Stimulated activated CD8-positive, alpha-beta memory T cell treated with anti-CD3 and anti-CD28 coated beads, Interleukin-12 subunit alpha, Interleukin-12 subunit beta, amount 100 ng/mL, for 24 hours (primary cell): ENCODE data around the gene BAZ2A.
"Not testable (repeated sequence)": the region's sequence is repeated elsewhere in the genome, so short reads cannot be mapped to it uniquely, and the experiment has no call there.

ENCODE experiments used
- DNase-seq: peaks from one replicate; pipeline ENCODE4 v3.0.0-alpha.2; 2020; ENCODE audit errors: extremely low read depth

BAZ2A gene

DNA sequence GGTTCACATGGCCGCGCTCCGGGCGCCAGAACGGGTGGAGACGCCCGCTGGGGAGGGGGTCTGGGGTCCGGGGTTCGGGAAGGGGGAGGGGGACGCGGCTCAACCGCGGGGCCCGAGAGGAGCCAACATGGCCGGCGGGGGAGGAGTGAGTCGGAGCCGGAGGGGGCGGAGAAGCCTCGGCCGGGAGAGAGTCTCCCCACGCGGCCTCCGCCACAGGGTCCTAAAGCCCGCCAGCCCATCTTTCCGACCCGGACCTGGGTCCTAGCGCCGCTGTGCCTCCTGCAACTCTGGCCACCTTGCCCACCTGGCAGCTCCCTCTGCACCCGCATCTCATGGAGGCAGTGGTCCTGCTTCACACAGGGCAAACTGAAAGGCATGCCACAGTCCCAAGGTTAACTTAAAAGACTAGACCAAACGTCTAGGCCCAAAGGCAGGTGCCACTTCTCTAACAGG lies at the start of gene BAZ2A:
Gene BAZ2A (minus strand): TSS at position 147 of the 453 bp plus-strand sequence. CDS start 12,796 bp downstream, outside the sequence.
- peak; percentile 78 for DNase-seq

GRCh38 chr12:56678852-56679251 lies 48.7 kb upstream of the BAZ2A start:
- DNase-seq: no peak

DNA sequence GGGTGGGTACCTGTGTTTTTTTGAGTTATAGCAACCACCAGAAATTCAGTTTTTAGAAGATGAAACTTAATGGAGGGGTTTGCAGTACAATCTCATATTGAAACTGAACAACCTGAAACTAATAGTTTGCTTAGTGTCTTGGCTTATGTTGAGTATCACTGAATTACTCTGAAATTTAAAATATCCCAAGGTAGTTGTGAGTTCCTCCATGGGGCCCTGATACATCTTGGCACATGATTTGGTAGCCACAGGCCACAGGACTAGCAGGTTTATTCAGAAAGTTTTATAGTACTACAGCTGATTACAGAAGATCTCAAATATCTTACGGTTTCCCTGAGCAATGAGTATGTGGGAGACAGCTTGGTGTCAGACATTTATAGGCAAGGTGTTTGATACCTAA lies 47.6 kb upstream of the BAZ2A start:
- DNase-seq: no peak

- DNase-seq: no peak
Observed at GRCh38 chr12:56676851-56677580, 46.9 kb upstream of the BAZ2A start.

DNA sequence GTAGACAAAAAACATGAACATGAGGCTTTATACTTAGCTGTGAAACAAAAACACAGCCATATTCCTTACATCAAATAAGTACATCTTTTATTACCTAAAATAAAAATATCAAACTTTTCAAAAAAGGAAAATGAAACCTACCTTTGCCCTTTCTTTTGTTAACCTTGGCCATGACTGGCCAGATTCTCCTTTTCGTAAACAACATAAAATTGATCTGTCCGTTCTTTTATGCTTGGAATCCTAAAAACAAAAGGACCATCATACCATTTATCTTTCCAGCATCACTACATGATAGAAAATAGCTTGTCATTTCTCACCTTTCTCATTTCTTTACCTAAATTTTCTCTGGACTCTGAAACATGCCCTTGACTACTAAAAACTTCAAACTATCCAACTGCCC lies 41.5 kb upstream of the BAZ2A start:
- no peak for DNase-seq

DNA sequence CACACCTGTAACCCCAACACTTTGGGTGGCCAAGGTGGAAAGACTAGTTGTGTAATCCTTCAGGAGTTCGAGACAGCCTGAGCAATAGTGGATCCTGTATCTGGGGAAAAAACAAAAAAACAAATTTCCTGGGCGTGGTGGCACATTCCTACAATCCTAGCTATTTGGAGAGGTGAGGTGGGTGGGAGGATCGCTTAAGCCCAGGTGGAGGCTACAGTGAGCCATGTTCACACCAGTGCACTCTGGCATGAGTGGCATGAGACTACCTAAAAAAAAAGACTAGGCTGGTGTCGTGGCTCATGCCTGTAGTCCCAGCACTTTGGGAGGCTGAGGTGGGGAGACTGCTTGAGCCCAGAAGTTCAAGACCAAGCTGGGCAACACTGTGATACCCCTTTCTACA lies 40.7 kb upstream of the BAZ2A start:
- no peak for DNase-seq

- no peak for DNase-seq
Observed at GRCh38 chr12:56668197-56668457, 38.0 kb upstream of the BAZ2A start.

GRCh38 chr12:56661979-56662638 lies 32.0 kb upstream of the BAZ2A start:
- no peak for DNase-seq

- no peak for DNase-seq
Observed at GRCh38 chr12:56661560-56661959, 31.4 kb upstream of the BAZ2A start.

GRCh38 chr12:56658921-56659320 lies 28.8 kb upstream of the BAZ2A start:
- DNase-seq: no peak

- no peak for DNase-seq
Observed at GRCh38 chr12:56657416-56658379, 27.6 kb upstream of the BAZ2A start.

GRCh38 chr12:56653781-56654180 lies 23.7 kb upstream of the BAZ2A start:
- not testable (repeated sequence) for DNase-seq

- not testable (repeated sequence) for DNase-seq
Observed at GRCh38 chr12:56648023-56648422, 17.9 kb upstream of the BAZ2A start.

DNA sequence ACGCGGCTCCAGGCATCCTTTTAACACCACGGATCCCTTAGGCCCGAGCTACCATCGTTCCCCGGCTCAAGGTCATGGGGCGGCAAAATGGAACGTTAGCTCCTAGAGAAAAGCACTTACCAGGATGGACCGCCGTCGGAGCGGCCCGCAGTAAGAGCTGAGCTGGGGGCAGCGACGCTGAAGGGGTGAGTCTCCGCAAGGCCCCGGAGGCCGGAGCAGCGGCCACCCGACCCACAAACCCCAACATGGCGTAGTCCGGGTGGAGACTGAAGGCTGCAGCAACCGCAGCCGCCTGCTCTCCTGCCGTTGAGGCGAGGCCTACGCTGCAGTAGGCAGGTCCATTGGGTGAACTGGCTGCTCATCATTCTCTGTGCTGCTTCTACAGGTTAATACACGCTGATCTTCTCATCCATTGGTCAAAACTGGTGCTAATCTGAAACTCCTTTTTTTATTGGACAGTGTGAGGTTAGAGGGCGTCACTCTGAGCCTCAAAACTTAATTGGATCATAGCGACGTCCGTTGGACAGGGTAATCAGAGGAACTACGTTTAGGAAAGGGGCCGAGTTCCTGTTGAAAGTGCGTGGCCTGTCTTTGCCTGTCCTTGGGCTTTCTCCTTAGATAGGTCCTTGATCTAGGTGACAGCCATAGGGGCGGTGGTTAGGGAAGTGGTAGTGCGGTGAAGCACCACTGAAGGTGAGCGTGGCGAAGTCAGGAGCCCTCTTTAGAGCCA lies 15.8 kb upstream of the BAZ2A start, which contains the start of gene ATP5F1B:
Gene ATP5F1B (minus strand): TSS at position 268 of the 730 bp plus-strand sequence. CDS start 21 bp downstream, at position 247.
- peak; percentile 75 for DNase-seq

DNA sequence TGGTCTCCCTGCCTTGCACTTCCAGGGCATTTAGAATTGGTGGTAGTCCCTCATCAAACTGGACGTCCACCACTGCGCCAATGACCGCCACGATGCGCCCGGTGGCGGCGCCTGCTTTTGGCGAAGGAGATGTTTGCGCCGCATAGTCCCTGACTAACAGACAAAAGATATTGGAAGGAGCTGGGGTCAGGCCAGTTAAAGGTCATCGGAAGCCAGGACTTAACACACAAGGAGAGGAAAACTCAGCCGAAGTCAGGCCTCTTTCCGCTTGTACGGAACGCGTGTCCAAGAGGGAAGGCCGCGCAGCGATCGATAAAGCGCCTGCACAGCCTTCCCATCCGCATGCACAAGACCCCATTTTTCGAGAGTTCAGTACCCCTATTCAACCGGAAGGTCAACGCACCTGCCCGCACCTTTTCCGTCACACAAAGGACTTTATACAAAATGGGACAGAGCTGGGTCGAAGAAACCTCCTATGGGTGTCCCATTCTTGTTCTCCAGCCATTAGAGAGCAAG lies 15.1 kb upstream of the BAZ2A start:
- DNase-seq: no peak

DNA sequence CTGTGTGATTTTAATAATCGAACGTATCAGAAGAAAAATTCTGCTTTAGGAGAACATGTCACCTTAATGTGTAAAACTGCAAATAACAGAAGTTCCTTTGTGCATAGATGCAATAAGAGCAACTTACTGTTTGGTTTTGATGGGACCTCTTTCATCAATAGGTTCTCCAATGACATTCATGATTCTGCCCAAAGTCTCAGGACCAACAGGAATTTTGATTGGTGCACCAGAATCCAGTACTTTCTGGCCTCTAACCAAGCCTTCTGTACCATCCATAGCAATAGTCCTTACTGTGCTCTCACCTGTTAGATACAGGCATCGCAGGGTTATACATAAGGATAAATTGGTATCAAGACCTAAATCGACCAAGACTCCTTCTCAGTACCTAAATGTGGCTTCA lies 14.5 kb upstream of the BAZ2A start:
- no peak for DNase-seq

DNA sequence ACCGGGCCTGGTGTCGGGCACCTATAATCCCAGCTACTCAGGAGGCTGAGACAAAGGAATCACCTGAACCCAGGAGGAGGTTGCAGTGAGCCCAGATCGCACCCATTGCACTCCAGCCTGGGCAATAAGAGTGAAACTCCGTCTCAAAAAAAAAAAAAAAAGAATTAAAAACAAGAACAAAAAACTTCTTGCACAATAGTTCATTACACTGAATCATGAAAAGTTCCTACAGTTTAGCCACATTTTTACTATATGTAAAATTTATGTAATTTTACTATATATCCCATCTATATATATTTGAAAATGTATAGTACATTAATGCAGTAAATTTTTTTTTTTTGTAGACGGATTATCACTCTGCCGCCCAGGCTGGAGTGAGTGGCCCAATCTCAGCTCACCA lies 11.1 kb upstream of the BAZ2A start:
- no peak for DNase-seq

GRCh38 chr12:56637621-56638020 lies 7.5 kb upstream of the BAZ2A start:
- no peak for DNase-seq

DNA sequence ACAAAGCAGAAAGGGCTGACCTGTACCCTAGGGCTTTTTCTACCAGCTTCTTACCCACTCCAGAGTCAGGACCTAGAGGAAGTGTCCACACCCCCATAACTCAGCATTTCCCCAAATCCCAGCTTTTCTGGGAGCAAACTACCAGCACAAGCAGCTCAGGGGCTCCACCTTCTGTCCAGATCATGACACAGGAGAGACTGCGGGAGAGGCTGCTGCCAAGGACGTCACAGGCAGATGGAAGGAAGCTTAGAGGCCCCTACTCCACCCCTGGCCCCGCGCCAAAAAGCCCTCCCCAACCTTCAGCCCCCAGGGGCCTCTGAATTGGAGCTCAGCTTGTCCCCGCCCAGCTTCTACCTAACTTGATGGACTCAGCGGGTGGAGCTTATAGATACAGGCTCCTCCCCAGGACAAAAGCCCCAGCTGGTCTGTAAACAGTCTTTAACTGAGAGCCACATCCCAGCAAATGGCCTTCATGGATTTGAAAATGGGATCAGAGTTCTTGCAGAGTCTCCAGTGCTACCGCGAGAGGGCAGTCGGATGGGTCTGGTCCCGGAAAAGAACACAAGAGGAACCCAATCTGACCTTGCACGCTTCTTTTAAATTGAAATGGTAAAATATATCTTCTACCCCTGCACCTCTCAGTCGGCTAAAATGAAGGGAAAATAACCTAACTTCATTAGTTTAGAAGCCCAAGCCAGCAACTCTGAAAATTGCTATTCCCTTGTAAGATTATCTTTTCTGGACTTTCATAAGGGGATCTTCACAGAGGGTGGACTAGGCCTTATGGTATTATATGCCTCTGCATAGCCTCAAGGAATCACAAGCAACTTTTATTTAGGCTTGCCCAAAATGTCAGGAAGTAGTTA lies 6.8 kb upstream of the BAZ2A start:
- DNase-seq: peak; percentile 86
